PC-3 (cell line): ENCODE results near the gene SMAP2. TPM values are rescaled to one million over a fixed set of nuclear protein-coding genes. Genes with fewer than 3 reads are reported as not detected.
A peak's percentile ranks its signal among the peaks of the same experiment; 100 is the strongest.

Source experiments
- ATAC-seq: fragments of 200-7000 bp; cut with Tn5 transposase; 2 replicates; pipeline ENCODE4 v1.9.1; 2020; ENCODE audit warnings: mild to moderate bottlenecking, moderate library complexity
- BruUV-seq: library from RNA; stranded (reverse); fragments of 400-500 nt; replicated peaks from 2 replicates; lab custom pipeline; 2021; lab: Mats Ljungman, UMichigan
- CTCF ChIA-PET: fragments of 300-600 bp; sonication (Branson Sonifier 250); formaldehyde crosslinking; loops from one replicate; lab custom pipeline; 2022; ENCODE audit warnings: antibody characterized with exemption; lab: Charles Lee
- POLR2A ChIA-PET: fragments of 300-600 bp; sonication (Branson Sonifier 250); formaldehyde crosslinking; loops from one replicate; lab custom pipeline; 2022; ENCODE audit warnings: antibody characterized with exemption; ENCODE audit not compliant: unreplicated experiment; lab: Charles Lee
- DNase-seq: peaks from one replicate; pipeline ENCODE4 v3.0.0-alpha.2; 2015
- H2AFZ ChIP-seq: fragments of 300-600 bp; sonication (generic); 2 replicates; pipeline ENCODE4 v1.6.0; 2016; ENCODE audit warnings: antibody characterized with exemption, low read length
- H3F3A ChIP-seq: fragments of 300-600 bp; sonication (generic); one replicate; pipeline ENCODE4 v1.6.0; 2017; ENCODE audit warnings: antibody characterized with exemption, low read length, control low read depth, mild to moderate bottlenecking; ENCODE audit not compliant: unreplicated experiment
- H3K27ac ChIP-seq: fragments of 300-600 bp; sonication (generic); 2 replicates; pipeline ENCODE4 v1.5.1; 2016; ENCODE audit warnings: mild to moderate bottlenecking, low read length
- H3K27me3 ChIP-seq: fragments of 300-600 bp; sonication (generic); 2 replicates; pipeline ENCODE4 v1.6.1; 2016; ENCODE audit warnings: low read length, mixed read lengths
- H3K36me3 ChIP-seq: fragments of 300-600 bp; sonication (generic); 2 replicates; pipeline ENCODE4 v1.6.1; 2016; ENCODE audit warnings: low read depth, mixed run types, low read length, mixed read lengths
- H3K4me1 ChIP-seq: fragments of 300-600 bp; sonication (generic); 2 replicates; pipeline ENCODE4 v1.5.1; 2016; ENCODE audit warnings: low read length; ENCODE audit not compliant: insufficient read depth
- H3K4me2 ChIP-seq: fragments of 300-600 bp; sonication (generic); 2 replicates; pipeline ENCODE4 v1.6.0; 2016; ENCODE audit warnings: low read length
- H3K4me3 ChIP-seq: fragments of 300-600 bp; sonication (generic); 2 replicates; pipeline ENCODE4 v1.5.1; 2016; ENCODE audit warnings: mild to moderate bottlenecking, low read length, mixed read lengths
- H3K79me2 ChIP-seq: fragments of 300-600 bp; sonication (generic); 2 replicates; pipeline ENCODE4 v1.6.1; 2017; ENCODE audit warnings: low read length, mixed read lengths
- H3K9ac ChIP-seq: fragments of 300-600 bp; sonication (generic); 2 replicates; pipeline ENCODE4 v1.6.0; 2016; ENCODE audit warnings: mild to moderate bottlenecking, low read length
- H3K9me2 ChIP-seq: fragments of 300-600 bp; sonication (generic); replicated peaks from 2 replicates; pipeline ENCODE4 v1.6.1; 2016; ENCODE audit warnings: mixed run types, low read length, mixed read lengths
- H3K9me3 ChIP-seq: fragments of 300-600 bp; sonication (generic); 2 replicates; pipeline ENCODE4 v1.6.1; 2016; ENCODE audit warnings: low read length, mixed read lengths
- H4K20me1 ChIP-seq: fragments of 300-600 bp; sonication (generic); 2 replicates; pipeline ENCODE4 v1.6.1; 2016; ENCODE audit warnings: low read length, mixed read lengths
- EZH2 ChIP-seq: fragments of 300-600 bp; sonication (generic); IDR thresholded peaks from one replicate; pipeline ENCODE4 v1.6.1; 2017; ENCODE audit warnings: antibody characterized with exemption, mild to moderate bottlenecking, low read length; ENCODE audit not compliant: unreplicated experiment
- EZH2phosphoT487 ChIP-seq: fragments of 300-600 bp; sonication (generic); IDR thresholded peaks from 2 replicates; pipeline ENCODE4 v1.6.1; 2018; ENCODE audit warnings: mild to moderate bottlenecking, antibody characterized with exemption, low read length, borderline replicate concordance
- intact Hi-C: fragments of 100-400 bp; cut with micrococcal nuclease; formaldehyde crosslinking; loops from 2 replicates; pipeline ENCODE4 v1.9.0; 2023
- total RNA-seq: library from RNA; depleted of rRNA; stranded (reverse); fragments of >200 nt; gene quantifications from 2 replicates; pipeline ENCODE4 v1.2.3, GENCODE V29; 2014
- TF ChIP-seq, protein P1 (sequence below): fragments of 300-600 bp; sonication (generic); conservative IDR thresholded peaks from 2 replicates; pipeline ENCODE4 v1.5.1; 2017; ENCODE audit warnings: antibody characterized with exemption, low read depth, mild to moderate bottlenecking, low read length

Gene SMAP2
- total RNA-seq, 1 experiment from 2014 or later = 48.1 TPM

DNA sequence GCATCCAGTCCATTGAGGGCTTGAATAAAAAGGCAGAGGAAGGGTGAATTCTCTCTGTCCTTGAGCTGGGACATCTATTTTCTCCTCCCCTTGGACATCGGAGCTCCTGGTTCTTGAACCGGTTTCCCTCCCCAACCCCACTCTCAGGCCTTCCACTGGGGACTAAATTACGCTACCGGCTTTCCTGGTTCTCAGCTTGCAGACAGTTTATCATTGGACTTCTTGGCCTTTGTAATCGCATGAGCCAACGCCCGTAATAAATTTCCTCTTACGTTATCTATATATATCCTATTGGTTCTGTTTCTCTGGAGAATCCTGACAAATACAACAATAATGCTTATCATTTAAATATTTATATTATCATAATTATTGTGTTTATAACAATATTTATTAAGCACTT lies 36.1 kb upstream of the SMAP2 start:
- no peaks in the 10 kb centered on the region for H4K20me1 ChIP-seq
- ChIA-PET CTCF (interaction anchor here (1.9 kb wide), 1 partner anchor 193 kb away, joined by 34 read pairs; no protein-coding TSS in a partner anchor), POLR2A (no interaction called here)
- intact Hi-C loops = no loop called here
- no peak for ATAC-seq
- no peaks in the 10 kb centered on the region for H3F3A ChIP-seq
- no peaks in the 10 kb centered on the region for H3K36me3 ChIP-seq
- no peak overlapping the region for H3K9ac ChIP-seq
- TF ChIP-seq EZH2 = no peak
- TF ChIP-seq EZH2phosphoT487 = no peak
- TF ChIP-seq, protein P1, sequence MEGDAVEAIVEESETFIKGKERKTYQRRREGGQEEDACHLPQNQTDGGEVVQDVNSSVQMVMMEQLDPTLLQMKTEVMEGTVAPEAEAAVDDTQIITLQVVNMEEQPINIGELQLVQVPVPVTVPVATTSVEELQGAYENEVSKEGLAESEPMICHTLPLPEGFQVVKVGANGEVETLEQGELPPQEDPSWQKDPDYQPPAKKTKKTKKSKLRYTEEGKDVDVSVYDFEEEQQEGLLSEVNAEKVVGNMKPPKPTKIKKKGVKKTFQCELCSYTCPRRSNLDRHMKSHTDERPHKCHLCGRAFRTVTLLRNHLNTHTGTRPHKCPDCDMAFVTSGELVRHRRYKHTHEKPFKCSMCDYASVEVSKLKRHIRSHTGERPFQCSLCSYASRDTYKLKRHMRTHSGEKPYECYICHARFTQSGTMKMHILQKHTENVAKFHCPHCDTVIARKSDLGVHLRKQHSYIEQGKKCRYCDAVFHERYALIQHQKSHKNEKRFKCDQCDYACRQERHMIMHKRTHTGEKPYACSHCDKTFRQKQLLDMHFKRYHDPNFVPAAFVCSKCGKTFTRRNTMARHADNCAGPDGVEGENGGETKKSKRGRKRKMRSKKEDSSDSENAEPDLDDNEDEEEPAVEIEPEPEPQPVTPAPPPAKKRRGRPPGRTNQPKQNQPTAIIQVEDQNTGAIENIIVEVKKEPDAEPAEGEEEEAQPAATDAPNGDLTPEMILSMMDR = no peak
- H2AFZ ChIP-seq = no peak overlapping the region
- no peak overlapping the region for H3K4me2 ChIP-seq
- no peak for DNase-seq
- H3K27me3 ChIP-seq = no peaks in the 10 kb centered on the region
- peaks cover 9% of the 10 kb centered on the region; the same call in 1 of the 2 replicates for H3K4me1 ChIP-seq
- no peaks in the 10 kb centered on the region for H3K9me3 ChIP-seq
- H3K79me2 ChIP-seq = no peaks in the 10 kb centered on the region
- no peak overlapping the region for H3K27ac ChIP-seq
- no peaks in the 10 kb centered on the region for H3K9me2 ChIP-seq
- no peak overlapping the region for H3K4me3 ChIP-seq
- no TSS peak for BruUV-seq

DNA sequence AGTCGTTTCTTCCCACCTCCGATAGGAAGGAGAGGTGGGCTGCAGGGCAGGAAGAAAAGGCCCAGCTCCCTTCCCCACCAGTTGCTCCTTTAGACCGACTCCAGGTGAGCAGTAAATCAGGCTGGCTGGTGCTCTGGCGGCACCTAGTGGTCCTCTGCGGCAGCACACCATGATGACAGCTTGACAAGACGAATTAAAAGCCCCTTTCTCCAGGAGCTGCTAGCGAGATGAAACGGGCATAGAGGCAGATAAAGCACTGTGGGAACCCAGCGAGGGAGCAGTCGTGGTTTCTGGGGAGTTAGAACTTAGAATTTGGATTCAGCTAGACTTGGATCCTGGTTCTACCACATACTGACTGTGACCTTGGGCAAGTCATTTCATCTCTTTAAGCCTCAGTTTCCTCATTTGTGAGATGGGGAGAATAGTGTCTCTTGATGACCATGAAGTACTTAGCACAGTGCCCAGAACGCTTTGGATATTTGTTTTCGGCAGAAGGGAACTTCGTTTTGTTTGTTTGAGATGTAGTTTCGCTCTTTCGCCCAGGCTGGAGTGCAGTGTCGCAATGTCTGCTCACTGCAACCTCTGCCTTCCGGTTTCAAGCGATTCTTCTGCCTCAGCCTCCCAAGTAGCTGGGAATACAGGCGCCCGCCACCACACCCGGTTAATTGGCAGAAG lies 34.6 kb upstream of the SMAP2 start:
- peak overlapping the region; percentile 83 for H2AFZ ChIP-seq
- peaks cover 9% of the 10 kb centered on the region; the same call in 1 of the 2 replicates for H3K4me1 ChIP-seq
- DNase-seq = peak; percentile 94
- peak; percentile 92 for ATAC-seq
- intact Hi-C loops = loop anchor here (1.0 to 2.0 kb wide), 3 partner anchors 65 to 254 kb away; no protein-coding TSS in a partner anchor
- TF ChIP-seq, protein P1 = peak; percentile 98
- TF ChIP-seq EZH2phosphoT487 (no peak), EZH2 (no peak)
- H4K20me1 ChIP-seq = no peaks in the 10 kb centered on the region
- H3K27me3 ChIP-seq = no peaks in the 10 kb centered on the region
- H3K4me2 ChIP-seq = peak overlapping the region; percentile 80
- ChIA-PET CTCF (interaction anchor here (0.5 to 1.9 kb wide), 13 partner anchors 22 to 419 kb away, joined by 3 to 34 read pairs (median 6); partner anchors contain the start of gene COL9A2), POLR2A (no interaction called here)
- H3F3A ChIP-seq = no peaks in the 10 kb centered on the region
- no peaks in the 10 kb centered on the region for H3K9me3 ChIP-seq
- no peaks in the 10 kb centered on the region for H3K79me2 ChIP-seq
- no peak overlapping the region for H3K27ac ChIP-seq
- no peaks in the 10 kb centered on the region for H3K36me3 ChIP-seq
- peak overlapping the region; percentile 53; the same call in 1 of the 2 replicates for H3K4me3 ChIP-seq
- BruUV-seq = no TSS peak
- H3K9me2 ChIP-seq = no peaks in the 10 kb centered on the region
- H3K9ac ChIP-seq = no peak overlapping the region
